ENCODE data around the gene RPS6KA4.

- TF ChIP-seq POLR2AphosphoS5 (IDR thresholded peaks at IDR 0.05) (no peak), CTCF (IDR thresholded peaks at IDR 0.05) (no peak)
Measured at GRCh38 chr11:64382047-64382446, 23.1 kb downstream of the RPS6KA4 start.
